Uterus (tissue), 2 donors: ENCODE measurements around the gene DNAJB14.
"Not testable (repeated sequence)": the region's sequence is repeated elsewhere in the genome, so short reads cannot be mapped to it uniquely, and the experiment has no call there.

Experiments used
- POLR2A ChIP-seq, 2 donors: fragments of 450-650 bp; IDR thresholded peaks; one replicate each; pipeline ENCODE4 v1.6.1; 2016; ENCODE audit warnings: antibody characterized with exemption in 2 of 2, mild to moderate bottlenecking in 1 of 2, moderate library complexity in 1 of 2
- TF ChIP-seq, protein P1 (sequence below), 4 experiments: fragments of 200-600 bp in 2 of 4; fragments of 450-650 bp in 2 of 4; sonication (generic) in 2 of 4; IDR thresholded peaks; one replicate each; pipeline ENCODE4 v1.5.1; 2016 to 2019; ENCODE audit warnings: antibody characterized with exemption in 4 of 4, mild to moderate bottlenecking in 2 of 4, moderate library complexity in 1 of 4

DNA sequence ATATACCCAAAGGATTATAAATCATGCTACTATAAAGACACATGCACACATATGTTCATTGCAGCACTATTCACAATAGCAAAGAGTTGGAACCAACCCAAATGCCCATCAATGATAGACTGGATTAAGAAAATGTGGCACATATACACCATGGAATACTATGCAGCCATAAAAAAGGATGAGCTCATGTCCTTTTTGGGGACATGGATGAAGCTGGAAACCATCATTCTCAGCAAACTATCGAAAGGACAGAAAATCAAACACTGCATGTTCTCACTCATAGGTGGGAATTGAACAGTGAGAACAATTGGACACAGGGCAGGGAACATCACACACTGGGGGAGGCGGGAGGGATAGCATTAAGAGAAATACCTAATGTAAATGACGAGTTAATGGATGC lies 11.8 kb upstream of the DNAJB14 start:
- TF ChIP-seq, protein P1, sequence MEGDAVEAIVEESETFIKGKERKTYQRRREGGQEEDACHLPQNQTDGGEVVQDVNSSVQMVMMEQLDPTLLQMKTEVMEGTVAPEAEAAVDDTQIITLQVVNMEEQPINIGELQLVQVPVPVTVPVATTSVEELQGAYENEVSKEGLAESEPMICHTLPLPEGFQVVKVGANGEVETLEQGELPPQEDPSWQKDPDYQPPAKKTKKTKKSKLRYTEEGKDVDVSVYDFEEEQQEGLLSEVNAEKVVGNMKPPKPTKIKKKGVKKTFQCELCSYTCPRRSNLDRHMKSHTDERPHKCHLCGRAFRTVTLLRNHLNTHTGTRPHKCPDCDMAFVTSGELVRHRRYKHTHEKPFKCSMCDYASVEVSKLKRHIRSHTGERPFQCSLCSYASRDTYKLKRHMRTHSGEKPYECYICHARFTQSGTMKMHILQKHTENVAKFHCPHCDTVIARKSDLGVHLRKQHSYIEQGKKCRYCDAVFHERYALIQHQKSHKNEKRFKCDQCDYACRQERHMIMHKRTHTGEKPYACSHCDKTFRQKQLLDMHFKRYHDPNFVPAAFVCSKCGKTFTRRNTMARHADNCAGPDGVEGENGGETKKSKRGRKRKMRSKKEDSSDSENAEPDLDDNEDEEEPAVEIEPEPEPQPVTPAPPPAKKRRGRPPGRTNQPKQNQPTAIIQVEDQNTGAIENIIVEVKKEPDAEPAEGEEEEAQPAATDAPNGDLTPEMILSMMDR (IDR thresholded peaks at IDR 0.05) = not testable (repeated sequence)
- TF ChIP-seq POLR2A (IDR thresholded peaks at IDR 0.05) = not testable (repeated sequence)
